HuH-7.5 (cell line): ENCODE measurements around the gene MAL.

ENCODE experiments used
- DNase-seq: peaks from one replicate; pipeline ENCODE4 v3.0.0; 2011; ENCODE audit warnings: low spot score

The MAL gene

DNA sequence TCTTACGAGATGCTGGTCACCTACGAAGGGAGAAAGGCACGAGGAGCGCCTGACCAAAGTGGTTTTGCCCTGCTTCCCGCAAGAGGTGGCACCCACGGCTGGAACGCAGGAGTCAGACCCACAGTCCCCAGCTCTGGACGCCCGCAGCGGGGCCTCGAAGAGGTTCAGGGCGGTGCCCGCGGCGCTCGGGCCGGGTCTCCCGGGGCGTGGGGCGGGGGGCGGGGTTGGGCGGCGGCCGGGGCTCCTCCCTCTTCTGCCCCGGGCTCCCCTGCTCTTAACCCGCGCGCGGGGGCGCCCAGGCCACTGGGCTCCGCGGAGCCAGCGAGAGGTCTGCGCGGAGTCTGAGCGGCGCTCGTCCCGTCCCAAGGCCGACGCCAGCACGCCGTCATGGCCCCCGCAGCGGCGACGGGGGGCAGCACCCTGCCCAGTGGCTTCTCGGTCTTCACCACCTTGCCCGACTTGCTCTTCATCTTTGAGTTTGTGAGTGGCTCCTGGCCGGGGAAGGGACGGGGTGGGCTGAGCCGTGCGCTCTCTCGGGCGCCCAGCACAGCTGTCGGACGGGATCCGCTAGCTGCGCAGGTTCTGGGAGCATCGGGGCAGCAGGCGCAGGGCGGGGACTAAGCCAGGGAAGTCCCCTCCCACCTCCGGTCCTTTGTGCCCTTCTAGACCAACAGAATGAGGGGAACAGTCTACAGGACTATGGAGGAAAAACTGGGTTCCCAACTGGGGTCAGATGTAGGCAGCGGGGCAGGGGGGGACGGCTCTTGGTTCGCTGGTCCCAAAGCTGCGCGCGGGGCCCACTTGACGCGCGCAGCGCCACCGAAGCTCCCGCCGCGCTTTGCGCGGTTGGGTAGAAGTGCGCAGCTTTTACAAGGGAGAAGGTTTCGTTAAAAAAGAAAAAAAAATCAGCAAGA lies at the start of gene MAL:
Gene MAL, plus strand, starts transcription at position 303 of the 914 bp plus-strand sequence. Its CDS starts 85 bp downstream, at position 388.
- no peak for DNase-seq

DNA sequence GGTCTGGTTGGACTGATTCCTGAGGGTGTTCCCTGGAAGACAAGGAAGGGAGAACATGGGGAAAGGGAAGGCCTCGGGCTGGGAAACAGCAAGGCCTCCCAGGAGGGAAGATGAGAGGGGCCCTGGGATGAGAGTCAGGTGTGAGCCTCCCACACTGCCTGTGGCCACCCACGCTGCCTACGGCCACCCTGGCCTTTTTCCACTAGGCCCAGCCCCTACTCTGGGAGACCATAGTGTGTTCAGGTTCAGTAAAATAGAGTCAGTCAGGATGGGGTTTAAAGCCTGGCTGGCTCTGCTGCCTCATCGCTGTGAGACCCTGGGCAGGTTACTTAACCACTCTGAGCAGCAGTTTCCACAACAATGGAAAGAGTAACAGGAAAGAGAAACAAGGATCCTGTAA lies 47.7 kb upstream of the MAL start:
- DNase-seq = no peak

DNA sequence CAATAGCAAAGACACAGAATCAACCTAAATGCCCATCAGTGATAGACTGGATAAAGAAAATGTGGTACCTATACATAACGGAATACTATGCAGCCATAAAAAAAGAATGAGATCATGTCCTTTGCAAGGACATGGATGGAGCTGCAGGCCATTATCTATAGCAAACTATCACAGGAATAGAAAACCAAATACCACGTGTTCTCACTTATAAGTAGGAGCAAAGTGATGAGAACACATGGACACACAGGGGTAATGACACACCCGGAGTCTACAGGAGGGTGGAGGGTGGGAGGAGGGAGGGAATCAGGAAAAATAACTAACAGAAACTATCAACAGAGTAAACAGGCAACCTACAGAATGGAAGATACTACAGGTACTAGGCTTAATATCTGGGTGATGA lies 46.6 kb upstream of the MAL start:
- DNase-seq = no peak

DNA sequence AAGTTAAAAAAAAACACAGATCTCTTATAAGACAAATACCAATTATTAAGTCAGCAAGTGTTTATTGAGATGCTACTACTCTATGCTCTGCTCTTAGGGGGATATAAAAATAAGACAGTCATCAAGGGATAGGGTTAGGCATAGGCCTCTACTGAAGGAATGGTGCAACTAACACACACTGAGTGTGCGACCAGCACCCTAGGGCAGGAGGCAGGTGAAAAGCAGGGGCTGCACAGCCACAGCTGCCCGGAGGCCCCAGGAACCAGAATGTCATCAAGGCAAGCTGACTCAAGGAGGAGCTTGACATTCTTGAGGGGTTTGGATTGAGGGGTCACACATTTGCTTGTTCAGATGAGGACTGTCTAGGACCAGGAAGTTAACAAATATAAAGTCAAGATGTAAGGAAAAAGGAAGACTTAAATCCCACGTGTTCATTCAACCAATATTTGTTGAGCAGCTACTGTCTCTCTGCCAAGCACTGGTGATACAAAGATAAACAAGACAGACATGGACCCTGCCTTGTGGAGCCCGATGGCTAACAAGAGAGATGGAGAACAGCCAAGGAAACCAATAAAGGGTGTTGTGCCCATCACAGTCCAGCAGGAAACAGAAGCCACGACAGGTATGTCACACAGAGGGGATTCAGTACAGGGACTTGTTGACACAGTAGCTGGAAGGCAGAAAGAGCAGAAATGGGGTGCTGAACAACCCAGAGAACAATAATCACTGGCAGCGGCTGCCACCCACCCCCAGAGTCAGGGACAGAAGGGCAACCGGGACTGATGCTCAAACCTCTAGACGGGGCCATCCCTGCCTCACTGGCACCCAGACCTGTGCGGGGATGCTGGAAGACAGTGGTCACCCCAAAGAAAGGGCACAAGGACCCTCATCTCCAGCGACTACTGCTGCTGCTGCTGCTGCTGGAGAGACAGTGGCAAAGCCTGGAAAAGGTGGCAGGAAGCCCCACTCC lies 45.8 kb upstream of the MAL start:
- DNase-seq = no peak

DNA sequence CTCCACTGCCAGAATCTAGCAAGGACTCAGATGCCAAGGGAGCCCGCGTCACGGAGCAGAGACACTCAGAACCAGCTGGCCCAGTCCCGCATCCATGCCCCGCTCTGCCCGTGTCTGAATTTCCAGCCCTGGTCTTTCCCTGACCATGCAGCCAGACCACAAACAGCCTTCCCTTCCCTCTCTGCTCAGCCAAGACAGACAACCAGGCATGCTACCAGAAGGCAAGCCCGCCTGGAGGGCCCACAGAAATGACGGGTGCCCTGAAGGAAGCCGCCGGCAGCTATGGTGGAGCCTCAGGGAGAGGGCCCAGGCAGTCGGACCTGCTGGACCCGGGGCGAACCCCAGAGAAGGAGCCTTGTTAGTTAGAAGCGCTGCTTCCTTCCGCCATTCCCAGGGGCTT lies 45.1 kb upstream of the MAL start:
- DNase-seq = no peak

DNA sequence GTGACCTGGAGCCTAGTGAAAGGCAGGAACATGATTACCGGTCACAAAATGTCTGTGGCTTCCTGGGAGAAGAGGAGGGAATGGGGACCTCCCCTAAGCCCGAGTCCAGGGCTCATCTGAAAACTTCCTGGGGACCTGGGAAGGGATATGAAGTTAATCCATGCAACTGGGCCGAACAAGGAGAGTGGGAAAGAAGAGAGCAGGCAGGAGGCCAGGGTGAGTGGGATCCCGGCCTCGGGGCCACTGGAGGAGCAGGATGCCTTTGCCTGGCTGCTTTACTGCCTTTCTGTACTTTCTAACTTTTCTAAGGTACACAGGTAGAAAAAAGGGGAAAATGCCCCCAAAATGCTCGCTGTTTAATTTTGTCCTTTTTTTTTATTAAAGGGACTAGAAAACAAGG lies 43.4 kb upstream of the MAL start:
- DNase-seq = no peak

DNA sequence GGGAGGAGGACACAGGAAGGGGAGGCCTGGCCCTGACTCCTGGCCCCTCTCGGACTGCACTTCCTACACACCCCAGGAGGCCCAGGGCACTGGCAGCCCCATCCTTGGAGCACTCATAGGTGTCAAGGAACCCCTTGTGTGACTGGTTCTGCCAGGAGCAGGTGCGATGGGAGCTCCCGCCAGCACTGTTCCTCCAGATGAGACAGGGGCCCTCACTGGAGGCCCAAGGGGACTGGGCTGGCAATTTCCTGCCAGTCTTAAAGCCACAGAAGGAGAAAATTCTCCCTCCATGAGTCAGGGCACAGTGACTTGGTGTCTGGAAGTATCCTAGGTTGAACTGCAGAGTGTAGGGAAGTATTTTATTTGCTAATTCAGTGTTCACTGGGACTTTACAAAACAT lies 42.8 kb upstream of the MAL start:
- DNase-seq = no peak

DNA sequence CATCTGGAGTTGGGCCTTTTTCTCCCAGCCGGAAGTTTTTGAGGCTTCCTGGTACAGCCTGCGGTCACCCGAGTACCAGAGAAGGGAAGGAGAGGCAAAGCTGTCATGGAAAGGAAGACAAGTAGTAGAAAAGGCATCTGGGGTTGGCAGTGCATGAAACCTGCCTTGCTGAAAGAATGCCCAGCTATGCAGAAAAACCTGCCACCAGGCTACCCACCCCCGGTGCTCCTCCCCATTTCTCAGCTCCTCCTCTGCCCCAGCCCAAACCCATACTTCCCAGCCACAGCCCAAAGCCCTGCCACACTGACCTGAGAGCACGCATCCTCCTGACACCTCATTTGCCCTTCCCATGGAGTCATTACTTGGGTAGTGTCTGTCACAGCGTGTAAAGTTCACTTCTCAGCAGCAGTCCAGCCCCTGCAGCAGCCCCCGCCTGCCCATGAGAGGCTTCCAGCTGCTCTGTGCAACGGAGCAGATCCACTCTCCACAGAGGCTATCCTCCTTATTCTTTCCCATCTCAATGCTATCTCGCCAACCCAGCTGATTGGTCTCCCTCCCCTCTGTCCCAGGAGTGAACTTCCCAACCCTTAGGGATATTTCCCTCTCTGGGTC lies 40.4 kb upstream of the MAL start:
- DNase-seq = no peak

DNA sequence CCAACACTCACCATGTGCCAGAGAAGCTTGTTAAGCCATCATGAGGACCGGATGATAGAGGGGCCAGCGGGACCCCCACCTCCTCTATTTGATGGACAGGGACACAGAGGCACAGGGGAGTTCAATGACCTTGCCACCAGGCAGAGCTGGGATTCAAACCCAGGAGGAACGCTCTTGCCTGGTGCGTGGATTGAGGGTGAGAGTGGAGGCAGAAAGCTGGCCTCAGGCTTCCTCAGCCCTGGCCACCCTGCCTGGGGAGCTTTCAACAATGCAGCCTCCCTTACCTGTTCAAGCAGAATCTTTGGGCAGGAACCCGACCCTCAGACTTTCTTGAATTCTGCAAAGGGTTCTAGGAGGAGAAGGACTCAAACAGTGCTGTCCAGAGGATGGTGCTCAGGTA lies 39.9 kb upstream of the MAL start:
- no peak for DNase-seq

DNA sequence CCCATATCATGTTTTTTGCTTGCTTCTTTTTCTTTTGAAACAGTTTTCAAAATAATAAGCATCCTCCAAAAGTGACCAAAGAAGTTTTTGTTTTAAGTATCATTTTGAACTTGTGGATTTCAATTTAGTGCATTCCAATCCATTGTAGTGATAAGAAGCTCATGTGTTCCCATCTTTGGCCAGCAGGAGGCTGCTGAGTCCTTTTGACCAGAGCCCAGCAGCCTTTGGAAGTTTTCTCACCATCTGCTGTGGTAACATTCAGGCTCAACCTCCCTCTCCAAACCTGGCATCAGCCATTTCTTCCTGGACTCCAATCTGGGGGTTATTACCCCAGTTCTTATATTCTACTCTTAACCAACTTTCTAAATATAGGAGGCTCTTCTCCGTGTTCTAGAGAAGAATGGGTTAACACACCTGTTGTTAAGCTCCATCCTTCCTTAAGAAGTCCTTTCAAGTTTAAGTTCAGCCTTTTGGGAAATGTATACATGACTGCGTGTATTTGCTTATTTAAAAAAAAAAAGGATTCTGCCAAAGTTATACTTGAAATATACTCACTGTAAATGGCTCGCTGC lies 39.0 kb upstream of the MAL start:
- DNase-seq = peak; percentile 76

DNA sequence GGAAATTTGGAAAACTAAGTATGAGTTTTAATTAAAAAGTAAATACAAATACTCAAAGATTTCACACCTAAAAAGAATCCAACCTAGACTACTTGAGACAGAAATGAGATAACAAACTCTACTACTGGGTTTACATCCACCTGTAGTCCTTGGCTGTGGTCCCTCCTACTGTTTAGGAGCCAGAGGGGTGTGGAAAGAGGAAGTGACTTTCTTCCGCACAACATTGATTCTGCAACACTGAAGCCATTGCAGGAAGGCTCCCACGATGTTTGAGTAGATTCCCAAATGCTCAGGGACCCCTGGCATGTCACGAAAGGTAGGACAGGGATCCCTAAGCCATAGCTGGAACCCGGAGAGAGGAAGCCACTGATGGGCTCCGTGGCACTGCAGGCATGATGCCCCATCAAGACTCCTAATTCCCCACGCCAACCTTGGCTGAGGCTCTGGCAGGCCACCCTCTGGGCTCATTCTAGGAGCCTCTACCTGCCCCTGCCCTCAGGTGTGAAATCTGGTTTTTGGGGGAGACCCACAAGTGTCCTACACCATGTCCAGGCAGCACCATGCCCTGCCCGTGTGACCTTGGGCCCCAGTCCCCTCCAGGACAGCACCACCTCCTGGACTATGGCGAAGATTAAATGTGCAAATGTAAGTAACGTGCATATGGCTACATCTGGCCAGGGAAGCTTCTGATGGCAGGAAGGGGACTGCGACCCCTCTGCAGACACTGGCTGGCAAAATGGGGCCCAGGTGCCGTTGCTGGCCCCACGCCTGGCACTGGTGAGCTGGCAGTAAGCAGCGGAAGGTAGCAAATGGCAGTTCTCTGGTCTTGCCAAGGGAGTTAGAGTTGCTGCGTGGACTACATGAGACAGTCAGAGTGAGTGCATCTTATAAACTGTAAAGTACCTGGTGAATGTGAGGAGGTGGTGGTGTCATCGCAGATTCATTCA lies 38.2 kb upstream of the MAL start:
- no peak for DNase-seq

DNA sequence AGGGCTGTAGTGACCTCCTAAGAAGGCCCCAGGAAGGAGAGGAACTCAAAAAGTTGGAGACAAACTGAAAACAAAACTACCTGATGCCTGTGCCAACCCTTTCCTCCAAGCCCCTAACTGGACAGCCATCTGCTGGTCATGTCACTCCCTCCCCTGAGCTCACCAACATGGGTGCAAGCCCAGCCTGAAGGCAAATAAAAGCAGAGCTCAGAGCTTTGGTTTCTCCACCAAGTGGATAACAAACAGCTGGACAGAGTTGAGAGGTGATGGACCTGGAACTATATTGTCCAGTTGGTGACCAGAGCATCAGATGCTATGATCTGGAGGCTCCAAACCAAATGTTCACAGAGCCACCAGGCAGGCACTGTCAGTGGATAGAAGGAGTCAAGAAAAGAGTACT lies 34.6 kb upstream of the MAL start:
- DNase-seq = no peak

DNA sequence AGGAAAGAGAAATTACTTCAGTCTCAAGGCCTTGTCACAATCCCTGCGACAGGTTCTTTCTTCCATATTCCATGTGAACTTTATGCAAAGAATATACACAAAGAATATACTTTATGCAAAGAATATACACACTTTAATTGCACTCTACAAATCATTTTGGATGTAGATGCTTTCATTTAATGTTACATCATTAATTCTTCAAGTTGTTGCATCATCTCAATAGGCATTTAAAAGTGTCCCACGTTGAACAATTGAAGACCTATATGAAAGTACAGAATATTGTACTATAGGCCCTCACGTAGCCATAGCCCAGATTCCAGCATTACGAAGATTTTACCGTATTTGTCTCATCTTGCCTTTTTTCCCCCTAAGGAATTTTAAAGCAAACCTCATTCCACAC lies 33.1 kb upstream of the MAL start:
- no peak for DNase-seq

DNA sequence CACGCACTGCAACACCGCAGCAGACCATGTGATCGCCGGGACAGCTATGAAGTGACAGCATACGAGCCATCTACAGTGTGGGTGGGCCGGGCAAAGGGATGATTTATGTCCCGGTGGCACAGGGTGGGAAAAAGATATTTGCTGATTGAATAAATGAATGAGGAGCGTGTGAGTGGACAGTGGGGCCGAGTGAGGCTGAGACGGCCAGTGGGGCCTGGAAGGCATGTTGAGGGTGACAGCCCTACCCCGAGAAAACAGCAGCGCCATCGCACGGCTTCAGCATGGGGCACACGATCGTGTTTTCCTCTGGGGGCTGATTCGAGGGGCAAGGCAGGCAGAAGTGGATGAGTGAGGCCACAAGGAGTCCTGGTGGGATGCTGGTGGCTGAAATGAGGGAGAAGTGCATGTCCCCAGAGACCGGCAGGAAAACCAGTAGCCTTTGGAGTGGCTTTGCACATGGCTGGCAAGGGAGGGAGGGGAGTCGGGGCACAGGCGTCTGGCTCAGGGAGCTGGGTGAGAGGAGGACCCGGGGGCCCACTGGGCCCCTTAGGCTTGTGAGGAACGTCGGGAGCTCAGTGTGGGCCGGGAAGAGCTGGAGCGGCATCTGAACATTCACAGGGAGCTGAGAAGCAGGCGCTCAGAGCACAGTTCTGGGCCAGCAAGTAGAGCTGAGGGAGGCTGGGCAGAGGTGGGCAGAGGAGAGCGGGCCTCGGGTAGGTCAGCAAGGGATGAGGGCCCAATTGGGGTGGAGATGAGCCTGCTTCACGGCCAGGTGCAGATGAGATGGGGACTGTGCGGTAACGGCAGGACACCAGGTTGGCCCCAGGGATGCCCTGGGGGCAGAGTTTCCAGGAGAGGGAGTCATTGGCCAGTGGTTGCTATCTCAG lies 32.1 kb upstream of the MAL start:
- DNase-seq = no peak

DNA sequence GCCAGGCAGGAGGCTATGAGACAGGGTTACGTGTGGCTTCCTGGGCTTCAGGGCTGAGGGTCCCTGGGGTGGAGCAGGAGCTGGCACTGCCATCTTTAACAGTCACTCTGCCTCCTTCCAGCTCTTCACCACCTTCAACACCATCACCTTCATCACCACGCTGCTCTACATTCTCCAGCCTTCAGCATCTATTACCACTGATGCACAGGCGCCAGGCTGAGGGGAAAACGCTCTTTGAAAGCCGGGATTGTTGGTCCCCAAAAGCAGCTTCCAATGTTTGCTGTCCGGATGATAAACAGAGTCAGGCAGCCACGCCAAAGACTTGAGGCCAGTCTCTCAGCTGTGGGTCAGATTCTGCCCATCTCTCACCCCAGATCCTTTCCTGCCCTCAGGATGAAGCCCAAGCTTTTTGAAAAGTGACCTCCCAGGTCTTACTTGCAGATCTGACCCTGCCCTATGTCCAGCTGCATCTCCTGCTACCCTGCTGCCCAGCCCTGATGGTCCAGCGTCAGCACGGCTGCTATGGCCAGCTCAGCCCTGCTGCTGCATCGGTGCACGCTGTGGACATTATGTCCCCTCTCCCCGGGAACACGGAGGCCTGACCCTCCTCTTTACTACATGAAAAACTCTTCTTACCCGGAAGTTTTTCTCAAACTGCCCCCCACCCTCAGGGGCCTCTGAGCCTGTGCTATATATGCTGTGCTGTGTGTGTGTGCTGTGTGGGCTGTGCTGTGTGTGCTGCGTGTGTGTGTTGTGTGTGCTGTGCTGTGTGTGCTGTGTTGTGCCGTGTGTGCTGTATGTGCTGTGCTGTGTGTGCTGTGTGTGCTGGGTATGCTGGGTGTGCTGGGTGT lies 31.2 kb upstream of the MAL start:
- DNase-seq = no peak

DNA sequence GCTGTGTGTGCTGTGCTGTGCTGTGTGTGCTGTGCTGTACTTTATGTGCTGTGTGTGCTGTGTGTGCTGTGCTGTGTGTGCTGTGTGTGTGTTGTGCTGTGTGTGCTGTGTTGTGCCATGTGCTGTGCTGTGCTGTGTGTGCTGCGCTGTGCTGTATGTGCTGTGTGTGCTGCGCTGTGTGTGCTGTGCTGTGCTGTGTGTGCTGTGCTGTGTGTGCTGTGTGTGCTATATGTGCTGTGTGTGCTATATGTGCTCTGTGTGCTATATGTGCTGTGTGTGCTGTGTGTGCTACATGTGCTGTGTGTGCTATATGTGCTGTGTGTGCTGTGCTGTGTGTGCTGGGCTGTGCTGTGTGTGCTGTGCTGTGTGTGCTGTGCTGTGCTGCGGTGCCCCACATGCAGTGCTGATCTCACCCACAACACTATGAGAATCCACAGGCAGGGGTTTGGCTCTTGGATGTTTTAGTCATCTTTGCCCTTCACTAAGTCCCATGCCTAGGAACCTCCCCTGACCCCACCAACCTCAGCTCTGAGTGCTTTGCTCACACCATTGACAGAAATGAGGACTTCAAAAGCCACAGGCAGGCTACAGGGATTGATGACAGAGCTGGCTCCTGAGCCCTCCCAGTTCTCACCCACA lies 30.5 kb upstream of the MAL start:
- no peak for DNase-seq

DNA sequence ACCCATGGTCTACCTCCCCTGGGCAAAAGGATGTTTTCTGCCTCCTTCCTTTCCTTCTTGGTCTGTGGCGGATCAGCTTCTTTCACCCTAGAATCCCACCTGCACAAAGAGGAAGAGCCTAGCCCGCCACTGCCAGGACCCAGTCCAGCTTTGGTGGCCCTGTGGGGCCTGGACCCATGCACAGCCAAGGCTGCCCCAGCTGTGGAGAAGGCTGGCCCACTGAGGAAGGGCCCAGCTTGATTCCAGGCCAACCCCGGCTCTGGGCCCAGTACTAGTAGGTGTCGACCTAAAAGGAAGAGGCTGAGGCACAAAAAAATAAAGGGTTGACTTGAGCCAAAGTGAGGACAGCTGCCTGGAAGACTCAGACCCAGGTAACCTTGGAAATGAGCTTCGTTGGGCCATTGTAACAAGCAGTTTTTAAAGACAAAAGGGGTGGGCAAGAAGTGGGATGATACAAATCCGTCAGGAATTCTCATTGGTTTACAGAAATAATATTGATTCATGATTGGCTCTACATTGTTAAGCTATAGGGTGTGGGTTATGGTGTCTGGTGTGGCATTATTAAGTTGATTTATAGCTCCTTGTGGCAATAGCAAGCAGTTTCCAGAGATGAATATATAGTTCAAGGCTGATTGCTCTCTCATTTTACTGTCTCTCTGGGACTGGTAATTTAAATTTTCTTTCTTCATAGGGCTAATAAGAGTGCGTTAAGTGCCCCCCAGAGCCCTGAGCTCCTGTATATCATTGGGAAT lies 29.8 kb upstream of the MAL start:
- DNase-seq = no peak
